IPS-18a (cell line): ENCODE data around the gene SOCS6.

Source experiments
- H3K27ac ChIP-seq: one replicate; pipeline ENCODE4 v1.5.1; 2013; ENCODE audit warnings: low read length
- H3K27me3 ChIP-seq: one replicate; pipeline ENCODE4 v1.6.1; 2013; ENCODE audit warnings: mild to moderate bottlenecking, low read length; ENCODE audit not compliant: control insufficient read depth, insufficient read depth
- H3K36me3 ChIP-seq: one replicate; pipeline ENCODE4 v1.6.1; 2013; ENCODE audit warnings: low read depth, low read length; ENCODE audit not compliant: control insufficient read depth
- H3K4me1 ChIP-seq: one replicate; pipeline ENCODE4 v1.6.1; 2013; ENCODE audit warnings: low read depth, low read length; ENCODE audit not compliant: control insufficient read depth
- H3K4me3 ChIP-seq: one replicate; pipeline ENCODE4 v1.5.1; 2013; ENCODE audit warnings: low read length
- H3K9ac ChIP-seq: one replicate; pipeline ENCODE4 v1.6.1; 2013; ENCODE audit warnings: mild to moderate bottlenecking, low read length, moderate library complexity
- H3K9me3 ChIP-seq: one replicate; pipeline ENCODE4 v1.6.1; 2013; ENCODE audit warnings: low read depth, low read length; ENCODE audit not compliant: control insufficient read depth

The SOCS6 gene

DNA sequence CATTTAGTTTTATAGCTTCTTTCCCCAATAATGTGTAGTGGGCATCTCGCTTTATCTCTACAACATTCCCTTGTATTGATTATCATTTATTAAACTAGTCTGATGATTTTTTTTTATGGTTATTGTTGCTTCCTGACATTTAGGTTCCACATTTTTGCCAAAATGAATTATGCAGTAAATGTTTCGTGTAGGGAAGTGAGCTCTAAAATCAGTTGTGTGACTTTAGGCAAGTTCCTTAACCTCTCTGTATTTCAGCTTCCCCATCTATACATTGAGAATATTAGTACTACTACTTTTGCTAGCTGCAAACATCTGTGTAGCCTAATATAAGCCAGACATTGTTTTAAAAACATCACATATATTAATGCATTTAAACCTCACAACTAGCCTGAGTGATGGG lies 22.9 kb downstream of the SOCS6 start:
- no peaks in the 10 kb centered on the region for H3K4me1 ChIP-seq
- no peaks in the 10 kb centered on the region for H3K9me3 ChIP-seq
- H3K36me3 ChIP-seq: no peaks in the 10 kb centered on the region
- no peaks in the 10 kb centered on the region for H3K27me3 ChIP-seq
- H3K9ac ChIP-seq: no peak overlapping the region
- no peak overlapping the region for H3K4me3 ChIP-seq
- no peak overlapping the region for H3K27ac ChIP-seq

DNA sequence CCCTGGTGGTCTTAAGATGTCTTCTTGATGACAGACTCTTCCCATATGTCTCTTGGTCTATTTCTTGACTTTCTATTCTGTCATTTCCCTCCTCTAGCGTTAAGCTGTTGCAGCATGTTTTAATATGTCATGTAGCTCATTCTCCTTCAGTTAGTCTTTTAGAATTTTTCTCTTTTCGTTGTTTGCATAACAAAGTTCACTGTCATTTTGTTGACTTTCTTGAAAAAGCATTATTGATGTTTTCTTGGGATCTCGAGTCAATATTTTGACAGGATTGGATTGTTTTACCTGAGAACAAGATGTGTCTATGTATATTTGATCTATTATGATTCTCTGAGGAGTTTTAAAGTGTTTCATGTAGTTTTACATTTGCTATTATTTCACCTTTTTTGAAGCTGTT lies 24.8 kb downstream of the SOCS6 start:
- Histone ChIP-seq H3K27ac (no peak overlapping the region), H3K27me3 (no peaks in the 10 kb centered on the region), H3K4me1 (no peaks in the 10 kb centered on the region), H3K9ac (no peak overlapping the region), H3K4me3 (no peak overlapping the region), H3K36me3 (no peaks in the 10 kb centered on the region), H3K9me3 (no peaks in the 10 kb centered on the region)

DNA sequence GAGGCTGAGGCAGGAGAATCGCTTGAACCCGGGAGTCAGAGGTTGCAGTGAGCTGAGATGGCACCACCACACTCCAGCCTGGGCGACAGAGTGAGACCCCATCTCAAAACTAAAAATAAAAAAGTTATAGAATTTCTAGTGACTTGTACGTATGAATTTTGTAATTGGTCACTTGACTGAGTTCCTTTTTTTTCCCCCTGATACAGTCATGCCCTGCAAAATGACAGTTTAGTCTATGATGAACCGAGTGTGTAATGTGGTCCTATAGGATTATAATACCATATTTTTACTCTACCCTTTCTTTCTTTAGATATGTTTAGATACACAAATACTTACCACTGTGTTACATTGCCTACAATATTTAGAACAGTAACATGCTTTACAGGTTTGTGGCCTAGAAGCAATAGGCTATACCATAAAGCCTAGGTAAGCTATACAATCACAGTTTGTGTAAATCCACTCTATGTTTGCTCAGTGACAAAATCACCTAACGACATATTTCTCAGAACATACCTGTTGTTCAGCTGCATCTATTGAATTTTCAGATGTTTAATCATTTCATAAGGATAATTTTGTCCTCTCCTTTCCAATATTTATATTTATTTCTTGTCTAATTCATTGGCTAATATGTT lies 25.4 kb downstream of the SOCS6 start:
- Histone ChIP-seq H3K36me3 (no peaks in the 10 kb centered on the region), H3K4me3 (no peak overlapping the region), H3K4me1 (no peaks in the 10 kb centered on the region), H3K27me3 (no peaks in the 10 kb centered on the region), H3K9ac (no peak overlapping the region), H3K9me3 (no peaks in the 10 kb centered on the region), H3K27ac (no peak overlapping the region)

DNA sequence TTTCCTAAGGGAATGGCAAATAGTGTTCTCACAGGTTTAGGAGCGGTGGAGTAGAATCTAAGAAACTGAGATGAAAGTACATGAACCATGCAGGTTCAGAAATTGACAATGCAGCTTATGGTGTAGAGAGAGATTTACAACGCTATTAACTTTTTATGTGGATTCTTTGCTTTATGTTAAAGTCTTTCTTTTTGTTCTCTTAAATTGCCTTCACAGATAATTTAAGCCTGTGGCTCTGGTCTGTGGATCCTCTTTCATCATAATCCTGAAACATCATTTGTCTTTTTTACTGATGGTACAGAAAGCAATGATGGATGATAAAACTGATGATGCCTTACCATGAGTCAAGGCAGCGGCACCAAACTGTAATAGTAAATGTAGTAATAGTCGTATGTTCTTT lies 30.3 kb downstream of the SOCS6 start:
- Histone ChIP-seq H3K4me1 (no peaks in the 10 kb centered on the region), H3K9me3 (no peaks in the 10 kb centered on the region), H3K36me3 (no peaks in the 10 kb centered on the region), H3K4me3 (no peak overlapping the region), H3K9ac (no peak overlapping the region), H3K27ac (no peak overlapping the region), H3K27me3 (no peaks in the 10 kb centered on the region)

- no peaks in the 10 kb centered on the region for H3K4me1 ChIP-seq
- H3K27me3 ChIP-seq: no peaks in the 10 kb centered on the region
- no peak overlapping the region for H3K9ac ChIP-seq
- peaks cover 16% of the 10 kb centered on the region for H3K36me3 ChIP-seq
- no peak overlapping the region for H3K4me3 ChIP-seq
- no peaks in the 10 kb centered on the region for H3K9me3 ChIP-seq
- H3K27ac ChIP-seq: no peak overlapping the region
Observed at GRCh38 chr18:70321616-70322015, 32.8 kb downstream of the SOCS6 start.

GRCh38 chr18:70322385-70322784 lies 33.5 kb downstream of the SOCS6 start:
- H3K27ac ChIP-seq: no peak overlapping the region
- no peaks in the 10 kb centered on the region for H3K4me1 ChIP-seq
- H3K4me3 ChIP-seq: no peak overlapping the region
- no peaks in the 10 kb centered on the region for H3K27me3 ChIP-seq
- H3K36me3 ChIP-seq: peaks cover 16% of the 10 kb centered on the region
- H3K9me3 ChIP-seq: no peaks in the 10 kb centered on the region
- no peak overlapping the region for H3K9ac ChIP-seq

DNA sequence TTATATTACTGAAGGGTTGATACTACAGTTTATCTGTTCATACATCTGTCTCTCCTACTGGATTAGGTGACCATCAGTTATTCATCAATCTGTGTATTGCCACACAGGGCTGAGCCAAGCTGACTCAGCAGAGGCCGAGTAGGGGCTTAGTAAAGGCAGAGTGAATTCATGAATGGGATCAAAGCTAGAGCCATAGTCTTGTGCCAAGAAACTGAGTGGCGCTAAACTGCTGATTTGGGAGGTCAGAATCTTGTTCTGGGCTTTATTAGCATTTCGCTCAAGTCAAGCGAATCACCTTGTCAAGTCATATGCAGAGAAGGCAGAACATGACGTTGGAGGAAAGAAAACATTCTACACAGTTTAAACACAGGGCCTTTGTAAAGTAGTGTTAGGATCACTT lies 34.1 kb downstream of the SOCS6 start:
- Histone ChIP-seq H3K27me3 (no peaks in the 10 kb centered on the region), H3K9me3 (no peaks in the 10 kb centered on the region), H3K4me3 (no peak overlapping the region), H3K27ac (no peak overlapping the region), H3K9ac (no peak overlapping the region), H3K36me3 (peaks cover 16% of the 10 kb centered on the region), H3K4me1 (no peaks in the 10 kb centered on the region)

GRCh38 chr18:70324897-70325296 lies 36.1 kb downstream of the SOCS6 start:
- Histone ChIP-seq H3K27me3 (no peaks in the 10 kb centered on the region), H3K36me3 (peaks cover 16% of the 10 kb centered on the region), H3K4me1 (no peaks in the 10 kb centered on the region), H3K4me3 (no peak overlapping the region), H3K27ac (no peak overlapping the region), H3K9ac (no peak overlapping the region), H3K9me3 (no peaks in the 10 kb centered on the region)

GRCh38 chr18:70326255-70326654 lies 37.4 kb downstream of the SOCS6 start:
- Histone ChIP-seq H3K9ac (no peak overlapping the region), H3K36me3 (peaks cover 16% of the 10 kb centered on the region), H3K4me1 (peaks cover 9% of the 10 kb centered on the region), H3K27ac (no peak overlapping the region), H3K9me3 (no peaks in the 10 kb centered on the region), H3K4me3 (no peak overlapping the region), H3K27me3 (no peaks in the 10 kb centered on the region)

DNA sequence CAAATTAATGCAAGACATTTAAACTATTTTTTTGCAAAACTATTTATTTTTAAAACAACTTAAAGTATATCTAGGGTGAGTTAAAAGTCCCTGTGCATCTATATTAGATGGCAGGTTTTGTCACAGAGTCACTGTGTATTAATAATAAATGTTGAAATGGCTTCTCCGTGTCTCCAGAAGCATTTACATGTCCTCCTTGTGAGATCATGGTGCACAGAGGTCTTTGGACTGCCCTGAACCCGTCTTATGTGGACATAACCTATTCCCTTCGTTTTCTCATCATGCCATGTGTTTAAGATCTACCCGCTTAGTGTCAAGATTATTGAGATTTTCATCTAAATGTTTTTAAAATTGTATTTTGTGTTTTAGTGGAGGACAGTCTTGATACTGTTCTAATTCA lies 39.3 kb downstream of the SOCS6 start:
- Histone ChIP-seq H3K4me1 (peaks cover 11% of the 10 kb centered on the region), H3K36me3 (peaks cover 16% of the 10 kb centered on the region), H3K9me3 (no peaks in the 10 kb centered on the region), H3K4me3 (no peak overlapping the region), H3K27ac (no peak overlapping the region), H3K9ac (no peak overlapping the region), H3K27me3 (no peaks in the 10 kb centered on the region)

DNA sequence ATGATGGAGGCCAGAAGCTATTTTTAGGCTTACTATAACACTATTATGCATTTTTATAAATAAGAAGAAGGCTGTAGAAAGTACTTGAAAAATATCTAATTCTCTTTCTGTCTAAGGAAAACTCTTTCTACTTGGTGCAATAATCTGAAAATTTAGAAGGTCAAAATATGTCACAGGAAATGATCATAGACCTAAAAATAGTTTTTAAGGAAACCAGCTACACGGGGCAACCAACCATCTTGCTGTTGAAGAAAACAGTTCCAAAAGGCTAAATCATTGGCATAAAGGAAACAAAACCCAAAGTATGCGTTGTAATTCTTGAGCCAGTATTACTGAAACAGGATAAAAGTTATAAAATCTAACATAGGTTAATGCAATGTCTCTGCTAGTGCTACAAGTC lies 40.2 kb downstream of the SOCS6 start:
- Histone ChIP-seq H3K36me3 (peaks cover 16% of the 10 kb centered on the region), H3K9me3 (no peaks in the 10 kb centered on the region), H3K4me1 (peaks cover 11% of the 10 kb centered on the region), H3K9ac (no peak overlapping the region), H3K4me3 (no peak overlapping the region), H3K27me3 (no peaks in the 10 kb centered on the region), H3K27ac (no peak overlapping the region)

- Histone ChIP-seq H3K27ac (no peak overlapping the region), H3K9ac (no peak overlapping the region), H3K4me3 (no peak overlapping the region), H3K9me3 (peaks cover 4% of the 10 kb centered on the region), H3K36me3 (peaks cover 1% of the 10 kb centered on the region), H3K4me1 (peaks cover 11% of the 10 kb centered on the region), H3K27me3 (no peaks in the 10 kb centered on the region)
Observed at GRCh38 chr18:70330887-70331286, 42.0 kb downstream of the SOCS6 start.
